Astrocyte (in vitro differentiated cells and primary cell): Measurements from ENCODE around the gene NDUFA3.

Experiments used
- EZH2 ChIP-seq: IDR thresholded peaks from 2 replicates; pipeline ENCODE4 v1.6.1; 2012; ENCODE audit warnings: mild to moderate bottlenecking, low read length, inconsistent platforms; ENCODE audit not compliant: insufficient read depth
- TF ChIP-seq, protein P1 (sequence below): IDR thresholded peaks from 2 replicates; pipeline ENCODE4 v1.5.1; 2011; ENCODE audit warnings: low read depth, mild to moderate bottlenecking, inconsistent platforms, low read length, moderate library complexity; ENCODE audit not compliant: insufficient read depth

DNA sequence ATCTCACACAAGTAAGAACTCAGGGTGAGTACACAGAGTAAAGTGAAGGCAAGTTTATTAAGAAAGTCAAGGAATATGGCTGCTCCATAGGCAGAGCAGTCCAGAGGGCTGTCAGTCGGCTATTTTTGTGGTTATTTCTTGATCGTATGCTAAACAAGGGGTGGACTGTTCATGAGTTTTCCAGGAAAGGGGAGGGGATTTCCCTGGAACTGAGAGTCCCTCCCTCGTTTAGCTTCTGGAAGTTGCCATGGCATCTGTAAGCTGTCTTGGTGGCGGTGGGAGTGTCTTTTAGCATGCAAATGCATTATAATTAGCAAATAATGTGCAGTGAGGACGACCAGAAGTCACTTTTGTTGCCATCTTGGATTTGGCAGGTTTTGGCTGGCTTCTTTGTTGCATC is 33.2 kb upstream of the NDUFA3 start:
- TF ChIP-seq, protein P1, sequence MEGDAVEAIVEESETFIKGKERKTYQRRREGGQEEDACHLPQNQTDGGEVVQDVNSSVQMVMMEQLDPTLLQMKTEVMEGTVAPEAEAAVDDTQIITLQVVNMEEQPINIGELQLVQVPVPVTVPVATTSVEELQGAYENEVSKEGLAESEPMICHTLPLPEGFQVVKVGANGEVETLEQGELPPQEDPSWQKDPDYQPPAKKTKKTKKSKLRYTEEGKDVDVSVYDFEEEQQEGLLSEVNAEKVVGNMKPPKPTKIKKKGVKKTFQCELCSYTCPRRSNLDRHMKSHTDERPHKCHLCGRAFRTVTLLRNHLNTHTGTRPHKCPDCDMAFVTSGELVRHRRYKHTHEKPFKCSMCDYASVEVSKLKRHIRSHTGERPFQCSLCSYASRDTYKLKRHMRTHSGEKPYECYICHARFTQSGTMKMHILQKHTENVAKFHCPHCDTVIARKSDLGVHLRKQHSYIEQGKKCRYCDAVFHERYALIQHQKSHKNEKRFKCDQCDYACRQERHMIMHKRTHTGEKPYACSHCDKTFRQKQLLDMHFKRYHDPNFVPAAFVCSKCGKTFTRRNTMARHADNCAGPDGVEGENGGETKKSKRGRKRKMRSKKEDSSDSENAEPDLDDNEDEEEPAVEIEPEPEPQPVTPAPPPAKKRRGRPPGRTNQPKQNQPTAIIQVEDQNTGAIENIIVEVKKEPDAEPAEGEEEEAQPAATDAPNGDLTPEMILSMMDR: no peak
- TF ChIP-seq EZH2: no peak
